GM23338 (cell line): Measurements from ENCODE around the gene UCN2. TPM values are rescaled to one million over a fixed set of nuclear protein-coding genes. Genes with fewer than 3 reads are reported as not detected.

Experiments used
- ATAC-seq: fragments of 200-7000 bp; cut with Tn5 transposase; 3 replicates; pipeline ENCODE4 v1.9.1; 2020
- DNase-seq: peaks from one replicate; pipeline ENCODE4 v3.0.0-alpha.2; 2015; ENCODE audit warnings: low spot score
- H2AFZ ChIP-seq: fragments of 200-600 bp; sonication (generic); 2 replicates; pipeline ENCODE4 v1.8.0; 2016; ENCODE audit warnings: antibody characterized with exemption, mild to moderate bottlenecking, moderate library complexity
- H3F3A ChIP-seq: fragments of 200-600 bp; sonication (generic); replicated peaks from 2 replicates; pipeline ENCODE4 v1.8.0; 2017; ENCODE audit warnings: antibody characterized with exemption, mixed run types, low read depth
- H3K27ac ChIP-seq: fragments of 200-600 bp; sonication (generic); 2 replicates; pipeline ENCODE4 v1.6.1; 2016; ENCODE audit warnings: low read depth
- H3K27me3 ChIP-seq: fragments of 200-600 bp; sonication (generic); 2 replicates; pipeline ENCODE4 v1.8.0; 2016; ENCODE audit warnings: mild to moderate bottlenecking, mixed run types, moderate library complexity; ENCODE audit not compliant: insufficient read depth
- H3K36me3 ChIP-seq: fragments of 200-600 bp; sonication (generic); 2 replicates; pipeline ENCODE4 v1.8.0; 2016; ENCODE audit warnings: mild to moderate bottlenecking; ENCODE audit not compliant: insufficient read depth
- H3K4me1 ChIP-seq: fragments of 200-600 bp; sonication (generic); 2 replicates; pipeline ENCODE4 v1.8.0; 2016; ENCODE audit warnings: mild to moderate bottlenecking, moderate library complexity; ENCODE audit not compliant: insufficient read depth
- H3K4me2 ChIP-seq: fragments of 200-600 bp; sonication (generic); 2 replicates; pipeline ENCODE4 v1.7.1; 2017; ENCODE audit warnings: mixed run types
- H3K4me3 ChIP-seq: fragments of 200-600 bp; sonication (generic); 2 replicates; pipeline ENCODE4 v1.6.1; 2016; ENCODE audit warnings: mixed run types
- H3K79me2 ChIP-seq: fragments of 200-600 bp; sonication (generic); replicated peaks from 2 replicates; pipeline ENCODE4 v1.8.0; 2017; ENCODE audit warnings: mild to moderate bottlenecking; ENCODE audit not compliant: insufficient read depth
- H3K9me2 ChIP-seq: fragments of 200-600 bp; sonication (generic); 2 replicates; pipeline ENCODE4 v1.8.0; 2017; ENCODE audit not compliant: insufficient read depth
- H4K20me1 ChIP-seq: fragments of 200-600 bp; sonication (generic); replicated peaks from 2 replicates; pipeline ENCODE4 v1.8.0; 2017; ENCODE audit warnings: mild to moderate bottlenecking; ENCODE audit not compliant: insufficient read depth
- H3K27ac Mint-ChIP-seq: 2 replicates; pipeline ENCODE4 v1.8.0; 2020; ENCODE audit warnings: inconsistent platforms, mild to moderate bottlenecking, moderate library complexity, mixed read lengths
- H3K27me3 Mint-ChIP-seq: 3 replicates; pipeline ENCODE4 v1.8.0; 2022; ENCODE audit warnings: low read depth, mild to moderate bottlenecking, moderate library complexity, mixed read lengths, inconsistent platforms; ENCODE audit not compliant: insufficient read depth, poor library complexity
- H3K36me3 Mint-ChIP-seq: 3 replicates; pipeline ENCODE4 v1.8.0; 2021; ENCODE audit warnings: low read depth, mild to moderate bottlenecking, inconsistent platforms, moderate library complexity, mixed read lengths
- H3K4me1 Mint-ChIP-seq: 3 replicates; pipeline ENCODE4 v1.8.0; 2020; ENCODE audit warnings: mild to moderate bottlenecking, inconsistent platforms, mixed read lengths
- H3K4me3 Mint-ChIP-seq: 3 replicates; pipeline ENCODE4 v1.8.0; 2021; ENCODE audit warnings: moderate library complexity, mild to moderate bottlenecking, inconsistent platforms, mixed read lengths
- H3K9me3 Mint-ChIP-seq: 3 replicates; pipeline ENCODE4 v1.8.0; 2020; ENCODE audit warnings: moderate library complexity, mild to moderate bottlenecking, inconsistent platforms, mixed read lengths
- CREB1 ChIP-seq: fragments of 250-450 bp; sonication (Bioruptor Pico); IDR thresholded peaks from 2 replicates; pipeline ENCODE4 v1.5.0; 2020; ENCODE audit warnings: low read depth, mild to moderate bottlenecking, moderate library complexity
- EZH2 ChIP-seq: fragments of 200-600 bp; sonication (generic); IDR thresholded peaks from one replicate; pipeline ENCODE4 v1.8.0; 2017; ENCODE audit warnings: antibody characterized with exemption, mild to moderate bottlenecking, low read depth; ENCODE audit not compliant: unreplicated experiment
- EZH2phosphoT487 ChIP-seq: fragments of 200-600 bp; sonication (generic); IDR thresholded peaks from one replicate; pipeline ENCODE4 v1.8.1; 2018; ENCODE audit warnings: antibody characterized with exemption; ENCODE audit not compliant: unreplicated experiment
- JUNB ChIP-seq: IDR thresholded peaks from one replicate; pipeline ENCODE4 v1.6.1; 2016; ENCODE audit warnings: antibody characterized with exemption; ENCODE audit not compliant: unreplicated experiment
- NANOG ChIP-seq: IDR thresholded peaks from 2 replicates; pipeline ENCODE4 v1.6.1; 2016; ENCODE audit warnings: antibody characterized with exemption, borderline replicate concordance
- POLR2AphosphoS5 ChIP-seq: IDR thresholded peaks from 2 replicates; pipeline ENCODE4 v1.6.1; 2016; ENCODE audit warnings: antibody characterized with exemption, low read depth
- STAT1 ChIP-seq: IDR thresholded peaks from one replicate; pipeline ENCODE4 v1.6.1; 2016; ENCODE audit warnings: antibody characterized with exemption; ENCODE audit not compliant: unreplicated experiment
- ZNF114 ChIP-seq: fragments of 250-450 bp; sonication (Bioruptor Pico); IDR thresholded peaks from 2 replicates; pipeline ENCODE4 v1.5.0; 2020; ENCODE audit warnings: mild to moderate bottlenecking, moderate library complexity
- ZNF331 ChIP-seq: fragments of 250-450 bp; sonication (Bioruptor Pico); IDR thresholded peaks from 2 replicates; pipeline ENCODE4 v1.5.0; 2020; ENCODE audit warnings: low read depth, mild to moderate bottlenecking, moderate library complexity
- polyA plus RNA-seq: library from polyadenylated mRNA; unstranded; fragments of >200 nt; fragmentation: Nextera tagmentation; extraction: Ambion mirVana; gene quantifications from 2 replicates; pipeline ENCODE4 v1.2.1, GENCODE V29; 2016
- total RNA-seq: library from RNA; depleted of rRNA; stranded (reverse); fragments of >200 nt; shearing (Covaris generic); gene quantifications from 2 replicates; pipeline ENCODE4 v1.2.3, GENCODE V29; 2014
- TF ChIP-seq, protein P1 (sequence below), 2 experiments: fragments of 200-600 bp in 1 of 2; sonication (generic) in 1 of 2; conservative IDR thresholded peaks; 2 replicates each; pipeline versions ENCODE4 v1.5.1 to v1.6.1; 2016 to 2017; ENCODE audit warnings: antibody characterized with exemption in 2 of 2, low read depth in 2 of 2, mild to moderate bottlenecking in 2 of 2, moderate library complexity in 1 of 2
- TF ChIP-seq, protein P2 (sequence below): IDR thresholded peaks from 2 replicates; pipeline ENCODE4 v1.6.1; 2016; ENCODE audit warnings: antibody characterized with exemption
- TF ChIP-seq, protein P3 (sequence below): IDR thresholded peaks from one replicate; pipeline ENCODE4 v1.6.1; 2018; ENCODE audit warnings: antibody characterized with exemption; ENCODE audit not compliant: unreplicated experiment
- TF ChIP-seq, protein P4 (sequence below): fragments of 250-450 bp; sonication (Bioruptor Pico); IDR thresholded peaks from 2 replicates; pipeline ENCODE4 v1.5.0; 2020; ENCODE audit warnings: mild to moderate bottlenecking, moderate library complexity

Gene UCN2
- total and polyA plus RNA-seq, 2 experiments from 2014 or later: 0.17 TPM; not detected in 1

DNA sequence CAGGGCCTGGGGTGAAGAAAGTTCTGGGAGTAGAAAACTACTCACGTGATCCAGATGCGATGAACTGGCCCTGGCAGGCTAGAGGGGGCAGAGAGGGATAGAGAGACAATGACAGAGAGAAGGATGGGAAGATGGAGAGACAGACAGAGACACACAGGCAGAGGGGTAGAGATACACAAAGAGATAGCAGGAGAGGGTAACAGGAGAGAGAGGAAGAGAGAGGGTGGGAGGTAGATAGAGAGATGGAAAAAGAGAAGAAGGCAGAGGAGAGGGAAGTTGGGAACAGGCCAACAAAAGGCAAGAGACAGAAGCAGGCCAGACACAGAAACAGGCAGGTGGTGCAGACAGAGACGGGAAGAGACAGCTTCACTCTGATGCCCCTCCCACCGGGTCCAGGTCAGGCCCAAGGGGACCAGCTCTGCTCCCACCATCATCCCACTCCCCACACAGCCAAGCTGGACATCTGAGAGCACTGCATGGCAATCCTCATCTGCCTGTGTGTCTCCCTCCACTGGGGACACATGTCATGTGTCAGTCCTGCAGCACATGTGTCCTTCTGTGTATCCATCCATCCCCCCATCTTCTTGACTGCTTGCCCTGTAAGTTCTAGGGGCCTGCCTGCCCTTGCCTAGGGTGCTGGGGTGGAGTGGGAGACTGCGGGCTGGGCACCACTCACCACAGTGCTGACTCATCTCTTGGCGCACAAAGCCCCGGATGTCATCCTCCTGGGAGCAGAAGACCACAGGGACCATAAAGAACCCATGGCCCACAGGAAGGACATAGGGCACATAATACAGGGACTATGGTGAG, 2.2 kb upstream of the UCN2 start:
- Histone ChIP-seq H3K4me1 (peaks cover 12% of the 10 kb centered on the region; the same call in 1 of the 2 replicates), H3K27me3 (no peaks in the 10 kb centered on the region), H3K36me3 (no peaks in the 10 kb centered on the region), H3F3A (0 out of 2 replicates have a peak, but pooled peaks cover 3% of the 10 kb centered on the region), H3K27ac (no peak overlapping the region), H3K4me2 (no peak overlapping the region), H3K79me2 (no peaks in the 10 kb centered on the region), H4K20me1 (no peaks in the 10 kb centered on the region), H2AFZ (no peak overlapping the region), H3K4me3 (no peak overlapping the region), H3K9me2 (no peaks in the 10 kb centered on the region)
- no peak for ATAC-seq
- Mint-ChIP-seq H3K4me1 (peaks cover 20% of the 10 kb centered on the region), H3K36me3 (no peaks in the 10 kb centered on the region; the same call in 2 of the 3 replicates), H3K27ac (no peak overlapping the region), H3K4me3 (no peak overlapping the region), H3K9me3 (no peaks in the 10 kb centered on the region; the same call in 2 of the 3 replicates), H3K27me3 (peaks cover 15% of the 10 kb centered on the region)
- TF ChIP-seq EZH2phosphoT487: no peak
- no peak for TF ChIP-seq JUNB
- TF ChIP-seq STAT1: no peak
- TF ChIP-seq EZH2: no peak
- no peak for TF ChIP-seq CREB1 (CRISPR knock-in tag)
- TF ChIP-seq, protein P1, sequence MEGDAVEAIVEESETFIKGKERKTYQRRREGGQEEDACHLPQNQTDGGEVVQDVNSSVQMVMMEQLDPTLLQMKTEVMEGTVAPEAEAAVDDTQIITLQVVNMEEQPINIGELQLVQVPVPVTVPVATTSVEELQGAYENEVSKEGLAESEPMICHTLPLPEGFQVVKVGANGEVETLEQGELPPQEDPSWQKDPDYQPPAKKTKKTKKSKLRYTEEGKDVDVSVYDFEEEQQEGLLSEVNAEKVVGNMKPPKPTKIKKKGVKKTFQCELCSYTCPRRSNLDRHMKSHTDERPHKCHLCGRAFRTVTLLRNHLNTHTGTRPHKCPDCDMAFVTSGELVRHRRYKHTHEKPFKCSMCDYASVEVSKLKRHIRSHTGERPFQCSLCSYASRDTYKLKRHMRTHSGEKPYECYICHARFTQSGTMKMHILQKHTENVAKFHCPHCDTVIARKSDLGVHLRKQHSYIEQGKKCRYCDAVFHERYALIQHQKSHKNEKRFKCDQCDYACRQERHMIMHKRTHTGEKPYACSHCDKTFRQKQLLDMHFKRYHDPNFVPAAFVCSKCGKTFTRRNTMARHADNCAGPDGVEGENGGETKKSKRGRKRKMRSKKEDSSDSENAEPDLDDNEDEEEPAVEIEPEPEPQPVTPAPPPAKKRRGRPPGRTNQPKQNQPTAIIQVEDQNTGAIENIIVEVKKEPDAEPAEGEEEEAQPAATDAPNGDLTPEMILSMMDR (conservative IDR thresholded peaks at IDR 0.05; ENCODE audit: low read depth in 2 of 2): no peak
- TF ChIP-seq, protein P2, sequence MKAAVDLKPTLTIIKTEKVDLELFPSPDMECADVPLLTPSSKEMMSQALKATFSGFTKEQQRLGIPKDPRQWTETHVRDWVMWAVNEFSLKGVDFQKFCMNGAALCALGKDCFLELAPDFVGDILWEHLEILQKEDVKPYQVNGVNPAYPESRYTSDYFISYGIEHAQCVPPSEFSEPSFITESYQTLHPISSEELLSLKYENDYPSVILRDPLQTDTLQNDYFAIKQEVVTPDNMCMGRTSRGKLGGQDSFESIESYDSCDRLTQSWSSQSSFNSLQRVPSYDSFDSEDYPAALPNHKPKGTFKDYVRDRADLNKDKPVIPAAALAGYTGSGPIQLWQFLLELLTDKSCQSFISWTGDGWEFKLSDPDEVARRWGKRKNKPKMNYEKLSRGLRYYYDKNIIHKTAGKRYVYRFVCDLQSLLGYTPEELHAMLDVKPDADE: no peak
- no peak for TF ChIP-seq NANOG
- TF ChIP-seq POLR2AphosphoS5: no peak
- TF ChIP-seq ZNF114: no peak
- TF ChIP-seq, protein P3, sequence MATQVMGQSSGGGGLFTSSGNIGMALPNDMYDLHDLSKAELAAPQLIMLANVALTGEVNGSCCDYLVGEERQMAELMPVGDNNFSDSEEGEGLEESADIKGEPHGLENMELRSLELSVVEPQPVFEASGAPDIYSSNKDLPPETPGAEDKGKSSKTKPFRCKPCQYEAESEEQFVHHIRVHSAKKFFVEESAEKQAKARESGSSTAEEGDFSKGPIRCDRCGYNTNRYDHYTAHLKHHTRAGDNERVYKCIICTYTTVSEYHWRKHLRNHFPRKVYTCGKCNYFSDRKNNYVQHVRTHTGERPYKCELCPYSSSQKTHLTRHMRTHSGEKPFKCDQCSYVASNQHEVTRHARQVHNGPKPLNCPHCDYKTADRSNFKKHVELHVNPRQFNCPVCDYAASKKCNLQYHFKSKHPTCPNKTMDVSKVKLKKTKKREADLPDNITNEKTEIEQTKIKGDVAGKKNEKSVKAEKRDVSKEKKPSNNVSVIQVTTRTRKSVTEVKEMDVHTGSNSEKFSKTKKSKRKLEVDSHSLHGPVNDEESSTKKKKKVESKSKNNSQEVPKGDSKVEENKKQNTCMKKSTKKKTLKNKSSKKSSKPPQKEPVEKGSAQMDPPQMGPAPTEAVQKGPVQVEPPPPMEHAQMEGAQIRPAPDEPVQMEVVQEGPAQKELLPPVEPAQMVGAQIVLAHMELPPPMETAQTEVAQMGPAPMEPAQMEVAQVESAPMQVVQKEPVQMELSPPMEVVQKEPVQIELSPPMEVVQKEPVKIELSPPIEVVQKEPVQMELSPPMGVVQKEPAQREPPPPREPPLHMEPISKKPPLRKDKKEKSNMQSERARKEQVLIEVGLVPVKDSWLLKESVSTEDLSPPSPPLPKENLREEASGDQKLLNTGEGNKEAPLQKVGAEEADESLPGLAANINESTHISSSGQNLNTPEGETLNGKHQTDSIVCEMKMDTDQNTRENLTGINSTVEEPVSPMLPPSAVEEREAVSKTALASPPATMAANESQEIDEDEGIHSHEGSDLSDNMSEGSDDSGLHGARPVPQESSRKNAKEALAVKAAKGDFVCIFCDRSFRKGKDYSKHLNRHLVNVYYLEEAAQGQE: no peak
- TF ChIP-seq, protein P4, sequence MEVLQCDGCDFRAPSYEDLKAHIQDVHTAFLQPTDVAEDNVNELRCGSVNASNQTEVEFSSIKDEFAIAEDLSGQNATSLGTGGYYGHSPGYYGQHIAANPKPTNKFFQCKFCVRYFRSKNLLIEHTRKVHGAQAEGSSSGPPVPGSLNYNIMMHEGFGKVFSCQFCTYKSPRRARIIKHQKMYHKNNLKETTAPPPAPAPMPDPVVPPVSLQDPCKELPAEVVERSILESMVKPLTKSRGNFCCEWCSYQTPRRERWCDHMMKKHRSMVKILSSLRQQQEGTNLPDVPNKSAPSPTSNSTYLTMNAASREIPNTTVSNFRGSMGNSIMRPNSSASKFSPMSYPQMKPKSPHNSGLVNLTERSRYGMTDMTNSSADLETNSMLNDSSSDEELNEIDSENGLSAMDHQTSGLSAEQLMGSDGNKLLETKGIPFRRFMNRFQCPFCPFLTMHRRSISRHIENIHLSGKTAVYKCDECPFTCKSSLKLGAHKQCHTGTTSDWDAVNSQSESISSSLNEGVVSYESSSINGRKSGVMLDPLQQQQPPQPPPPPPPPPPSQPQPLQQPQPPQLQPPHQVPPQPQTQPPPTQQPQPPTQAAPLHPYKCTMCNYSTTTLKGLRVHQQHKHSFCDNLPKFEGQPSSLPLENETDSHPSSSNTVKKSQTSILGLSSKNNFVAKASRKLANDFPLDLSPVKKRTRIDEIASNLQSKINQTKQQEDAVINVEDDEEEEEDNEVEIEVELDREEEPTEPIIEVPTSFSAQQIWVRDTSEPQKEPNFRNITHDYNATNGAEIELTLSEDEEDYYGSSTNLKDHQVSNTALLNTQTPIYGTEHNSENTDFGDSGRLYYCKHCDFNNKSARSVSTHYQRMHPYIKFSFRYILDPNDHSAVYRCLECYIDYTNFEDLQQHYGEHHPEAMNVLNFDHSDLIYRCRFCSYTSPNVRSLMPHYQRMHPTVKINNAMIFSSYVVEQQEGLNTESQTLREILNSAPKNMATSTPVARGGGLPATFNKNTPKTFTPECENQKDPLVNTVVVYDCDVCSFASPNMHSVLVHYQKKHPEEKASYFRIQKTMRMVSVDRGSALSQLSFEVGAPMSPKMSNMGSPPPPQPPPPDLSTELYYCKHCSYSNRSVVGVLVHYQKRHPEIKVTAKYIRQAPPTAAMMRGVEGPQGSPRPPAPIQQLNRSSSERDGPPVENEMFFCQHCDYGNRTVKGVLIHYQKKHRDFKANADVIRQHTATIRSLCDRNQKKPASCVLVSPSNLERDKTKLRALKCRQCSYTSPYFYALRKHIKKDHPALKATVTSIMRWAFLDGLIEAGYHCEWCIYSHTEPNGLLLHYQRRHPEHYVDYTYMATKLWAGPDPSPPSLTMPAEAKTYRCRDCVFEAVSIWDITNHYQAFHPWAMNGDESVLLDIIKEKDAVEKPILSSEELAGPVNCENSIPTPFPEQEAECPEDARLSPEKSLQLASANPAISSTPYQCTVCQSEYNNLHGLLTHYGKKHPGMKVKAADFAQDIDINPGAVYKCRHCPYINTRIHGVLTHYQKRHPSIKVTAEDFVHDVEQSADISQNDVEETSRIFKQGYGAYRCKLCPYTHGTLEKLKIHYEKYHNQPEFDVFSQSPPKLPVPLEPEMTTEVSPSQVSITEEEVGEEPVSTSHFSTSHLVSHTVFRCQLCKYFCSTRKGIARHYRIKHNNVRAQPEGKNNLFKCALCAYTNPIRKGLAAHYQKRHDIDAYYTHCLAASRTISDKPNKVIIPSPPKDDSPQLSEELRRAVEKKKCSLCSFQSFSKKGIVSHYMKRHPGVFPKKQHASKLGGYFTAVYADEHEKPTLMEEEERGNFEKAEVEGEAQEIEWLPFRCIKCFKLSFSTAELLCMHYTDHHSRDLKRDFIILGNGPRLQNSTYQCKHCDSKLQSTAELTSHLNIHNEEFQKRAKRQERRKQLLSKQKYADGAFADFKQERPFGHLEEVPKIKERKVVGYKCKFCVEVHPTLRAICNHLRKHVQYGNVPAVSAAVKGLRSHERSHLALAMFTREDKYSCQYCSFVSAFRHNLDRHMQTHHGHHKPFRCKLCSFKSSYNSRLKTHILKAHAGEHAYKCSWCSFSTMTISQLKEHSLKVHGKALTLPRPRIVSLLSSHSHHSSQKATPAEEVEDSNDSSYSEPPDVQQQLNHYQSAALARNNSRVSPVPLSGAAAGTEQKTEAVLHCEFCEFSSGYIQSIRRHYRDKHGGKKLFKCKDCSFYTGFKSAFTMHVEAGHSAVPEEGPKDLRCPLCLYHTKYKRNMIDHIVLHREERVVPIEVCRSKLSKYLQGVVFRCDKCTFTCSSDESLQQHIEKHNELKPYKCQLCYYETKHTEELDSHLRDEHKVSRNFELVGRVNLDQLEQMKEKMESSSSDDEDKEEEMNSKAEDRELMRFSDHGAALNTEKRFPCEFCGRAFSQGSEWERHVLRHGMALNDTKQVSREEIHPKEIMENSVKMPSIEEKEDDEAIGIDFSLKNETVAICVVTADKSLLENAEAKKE (CRISPR knock-in tag): no peak
- no peak for TF ChIP-seq ZNF331 (CRISPR knock-in tag)
- no peak for DNase-seq
